Endothelial cell of umbilical vein (primary cell): ENCODE data around the gene LPP. TPM values are rescaled to one million over a fixed set of nuclear protein-coding genes. Genes with fewer than 3 reads are reported as not detected.

ENCODE experiments used
- BruUV-seq: library from RNA; stranded (reverse); fragments of 400-500 nt; replicated peaks from 2 replicates; lab custom pipeline; 2021; lab: Mats Ljungman, UMichigan
- CTCF ChIA-PET: fragments of 300-600, 350-600 bp; sonication (Branson Sonifier 250); formaldehyde crosslinking; loops from one replicate; lab custom pipeline; 2021; ENCODE audit warnings: antibody characterized with exemption, inconsistent platforms; lab: Charles Lee
- POLR2A ChIA-PET: fragments of 300-600, 350-600 bp; sonication (Branson Sonifier 250); formaldehyde crosslinking; loops from one replicate; lab custom pipeline; 2021; ENCODE audit warnings: antibody characterized with exemption, inconsistent platforms; lab: Charles Lee
- DNase-seq: peaks from one replicate; pipeline ENCODE4 v3.0.0-alpha.2; 2011; ENCODE audit warnings: low read depth, low spot score
- FAIRE-seq: peaks from 2 replicates; lab custom pipeline; 2011; peaks lifted over from hg19 to GRCh38; lab: Jason Lieb, UNC
- H2AFZ ChIP-seq: 2 replicates; pipeline ENCODE4 v1.6.0; 2012; ENCODE audit warnings: low read depth, low read length, control low read depth, inconsistent platforms
- H3K27ac ChIP-seq: 2 replicates; pipeline ENCODE4 v1.5.1; 2011; ENCODE audit warnings: low read depth, mild to moderate bottlenecking, control low read depth, low read length, moderate library complexity; ENCODE audit not compliant: insufficient read depth
- H3K27me3 ChIP-seq, 2 experiments: 2 replicates each; pipeline versions ENCODE4 v1.6.0 to v1.6.1; 2011; ENCODE audit warnings: low read length in 2 of 2, mixed read lengths in 1 of 2; ENCODE audit not compliant: control insufficient read depth in 2 of 2, insufficient read depth in 2 of 2
- H3K36me3 ChIP-seq, 2 experiments: 2 replicates in 1 of 2; 3 replicates in 1 of 2; pipeline ENCODE4 v1.5.1; 2011; ENCODE audit warnings: low read length in 2 of 2, mild to moderate bottlenecking in 1 of 2, moderate library complexity in 1 of 2; ENCODE audit not compliant: control insufficient read depth in 2 of 2, insufficient read depth in 2 of 2; ENCODE audit errors: extremely low read depth in 1 of 2
- H3K4me1 ChIP-seq: 3 replicates; pipeline ENCODE4 v1.5.1; 2011; ENCODE audit warnings: mild to moderate bottlenecking, low read length; ENCODE audit not compliant: control insufficient read depth, insufficient read depth; ENCODE audit errors: extremely low read depth
- H3K4me2 ChIP-seq: 2 replicates; pipeline ENCODE4 v1.6.1; 2011; ENCODE audit warnings: low read length, control low read depth, mixed read lengths; ENCODE audit not compliant: insufficient read depth
- H3K4me3 ChIP-seq, 3 experiments: fragments of 200-600 bp in 1 of 3; sonication (generic), shearing (Covaris generic) in 1 of 3; replicated peaks in 1 of 3; 2 replicates each; pipeline ENCODE4 v1.5.1; 2011 to 2016; ENCODE audit warnings: control low read depth in 3 of 3, low read length in 3 of 3, mild to moderate bottlenecking in 2 of 3, inconsistent platforms in 1 of 3, low read depth in 1 of 3, moderate library complexity in 1 of 3; ENCODE audit not compliant: insufficient read depth in 1 of 3
- H3K79me2 ChIP-seq: 2 replicates; pipeline ENCODE4 v1.6.0; 2012; ENCODE audit warnings: low read length, inconsistent platforms; ENCODE audit not compliant: control insufficient read depth, insufficient read depth
- H3K9ac ChIP-seq: replicated peaks from 2 replicates; pipeline ENCODE3; 2011; ENCODE audit warnings: low read length, control low read depth; ENCODE audit not compliant: insufficient read depth; ENCODE audit errors: extremely low read depth
- H3K9me1 ChIP-seq: replicated peaks from 3 replicates; pipeline ENCODE4 v1.6.0; 2011; ENCODE audit warnings: mild to moderate bottlenecking, low read length; ENCODE audit not compliant: control insufficient read depth, insufficient read depth; ENCODE audit errors: extremely low read depth
- H3K9me3 ChIP-seq: replicated peaks from 2 replicates; pipeline ENCODE4 v1.5.1; 2012; ENCODE audit warnings: low read length, inconsistent platforms; ENCODE audit not compliant: control insufficient read depth, insufficient read depth
- H4K20me1 ChIP-seq: replicated peaks from 2 replicates; pipeline ENCODE3; 2011; ENCODE audit warnings: mild to moderate bottlenecking, low read length; ENCODE audit not compliant: control insufficient read depth, insufficient read depth; ENCODE audit errors: extremely low read depth
- EZH2 ChIP-seq: IDR thresholded peaks from 2 replicates; pipeline ENCODE4 v1.6.1; 2012; ENCODE audit warnings: borderline replicate concordance, low read depth, mild to moderate bottlenecking, moderate library complexity, low read length, inconsistent platforms; ENCODE audit not compliant: severe bottlenecking
- FOS ChIP-seq: IDR thresholded peaks from 2 replicates; pipeline ENCODE4 v1.6.1; 2011; ENCODE audit warnings: mild to moderate bottlenecking, low read length, moderate library complexity, borderline replicate concordance; ENCODE audit not compliant: insufficient read depth
- GATA2 ChIP-seq: IDR thresholded peaks from 2 replicates; pipeline ENCODE4 v1.7.0; 2011; ENCODE audit warnings: low read depth, mild to moderate bottlenecking, moderate library complexity, mixed read lengths, low read length; ENCODE audit not compliant: insufficient read length, insufficient read depth
- JUN ChIP-seq: IDR thresholded peaks from 2 replicates; pipeline ENCODE4 v1.6.1; 2011; ENCODE audit warnings: borderline replicate concordance, low read depth; ENCODE audit not compliant: insufficient read length, insufficient read depth
- MAX ChIP-seq: IDR thresholded peaks from 2 replicates; pipeline ENCODE4 v1.6.1; 2011; ENCODE audit not compliant: insufficient read depth, insufficient read length
- MYC ChIP-seq: IDR thresholded peaks from one replicate; pipeline ENCODE4 v1.6.1; 2011; ENCODE audit warnings: mild to moderate bottlenecking, low read depth, low read length
- POLR2A ChIP-seq: IDR thresholded peaks from 2 replicates; pipeline ENCODE4 v1.6.1; 2012; ENCODE audit warnings: low read depth, mild to moderate bottlenecking, control low read depth, low read length
- POLR2AphosphoS5 ChIP-seq: IDR thresholded peaks from 2 replicates; pipeline ENCODE4 v1.6.1; 2012; ENCODE audit warnings: low read depth, mild to moderate bottlenecking, control low read depth, low read length, moderate library complexity; ENCODE audit not compliant: insufficient read depth
- dilution Hi-C: fragments of 300-500 bp; cut with MboI; formaldehyde crosslinking; loops from one replicate; pipeline ENCODE4 v1.15.0; 2019; ENCODE audit warnings: low sequenced_read_pairs; ENCODE audit not compliant: extremely low pct_ligation_motif_present
- intact Hi-C: fragments of 100-400 bp; cut with micrococcal nuclease; formaldehyde crosslinking; loops from one replicate; pipeline ENCODE4 v1.10.0; 2022
- polyA plus RNA-seq, 4 experiments: library from polyadenylated mRNA; depleted of rRNA in 3 of 4; stranded (reverse) in 3 of 4; unstranded in 1 of 4; fragments of >200 nt; gene quantifications; 2 replicates each; pipeline versions ENCODE4 v1.2.1 to v1.2.3, GENCODE V29; 2011 to 2012; ENCODE audit warnings: missing spikeins in 1 of 4
- total RNA-seq: library from RNA; stranded (reverse); gene quantifications from 2 replicates; pipeline ENCODE4 v1.2.3, GENCODE V29; 2021
- TF ChIP-seq, protein P1 (sequence below), 2 donors: IDR thresholded peaks; 1 replicate in 1 of 2; 2 replicates in 1 of 2; pipeline ENCODE4 v1.5.1; 2011; ENCODE audit warnings: low read length in 2 of 2, mild to moderate bottlenecking in 2 of 2, moderate library complexity in 2 of 2, control low read depth in 1 of 2, inconsistent platforms in 1 of 2, low read depth in 1 of 2; ENCODE audit not compliant: insufficient read depth in 1 of 2; ENCODE audit errors: extremely low read depth in 1 of 2

Gene LPP
- total and polyA plus RNA-seq, 2 donors (not counting 3 experiments of a cell fraction or from before 2014, with no cell fraction given): 16.9 to 153 TPM

- Histone ChIP-seq H3K4me3 (no peak overlapping the region), H2AFZ (no peak overlapping the region), H3K9me1 (no peaks in the 10 kb centered on the region), H3K79me2 (no peaks in the 10 kb centered on the region), H3K9me3 (no peaks in the 10 kb centered on the region), H4K20me1 (no peaks in the 10 kb centered on the region), H3K9ac (no peak overlapping the region), H3K4me2 (no peak overlapping the region), H3K36me3 (no peaks in the 10 kb centered on the region), H3K4me1 (peaks cover 10% of the 10 kb centered on the region), H3K27me3 (no peaks in the 10 kb centered on the region), H3K27ac (no peak overlapping the region)
- intact Hi-C loops (no loop called here), dilution Hi-C loops (no loop called here)
- BruUV-seq: no TSS peak
- no peak for TF ChIP-seq MAX
- TF ChIP-seq JUN: no peak
- no peak for TF ChIP-seq GATA2
- TF ChIP-seq, protein P1, sequence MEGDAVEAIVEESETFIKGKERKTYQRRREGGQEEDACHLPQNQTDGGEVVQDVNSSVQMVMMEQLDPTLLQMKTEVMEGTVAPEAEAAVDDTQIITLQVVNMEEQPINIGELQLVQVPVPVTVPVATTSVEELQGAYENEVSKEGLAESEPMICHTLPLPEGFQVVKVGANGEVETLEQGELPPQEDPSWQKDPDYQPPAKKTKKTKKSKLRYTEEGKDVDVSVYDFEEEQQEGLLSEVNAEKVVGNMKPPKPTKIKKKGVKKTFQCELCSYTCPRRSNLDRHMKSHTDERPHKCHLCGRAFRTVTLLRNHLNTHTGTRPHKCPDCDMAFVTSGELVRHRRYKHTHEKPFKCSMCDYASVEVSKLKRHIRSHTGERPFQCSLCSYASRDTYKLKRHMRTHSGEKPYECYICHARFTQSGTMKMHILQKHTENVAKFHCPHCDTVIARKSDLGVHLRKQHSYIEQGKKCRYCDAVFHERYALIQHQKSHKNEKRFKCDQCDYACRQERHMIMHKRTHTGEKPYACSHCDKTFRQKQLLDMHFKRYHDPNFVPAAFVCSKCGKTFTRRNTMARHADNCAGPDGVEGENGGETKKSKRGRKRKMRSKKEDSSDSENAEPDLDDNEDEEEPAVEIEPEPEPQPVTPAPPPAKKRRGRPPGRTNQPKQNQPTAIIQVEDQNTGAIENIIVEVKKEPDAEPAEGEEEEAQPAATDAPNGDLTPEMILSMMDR (IDR thresholded peaks at IDR 0.05; ENCODE audit: extremely low read depth in 1 of 2, insufficient read depth in 1 of 2, low read depth in 1 of 2, low read length in 2 of 2): no peak
- no peak for TF ChIP-seq POLR2AphosphoS5
- no peak for TF ChIP-seq POLR2A
- no peak for TF ChIP-seq EZH2
- TF ChIP-seq MYC: no peak
- TF ChIP-seq FOS: no peak
- no peak for FAIRE-seq
- ChIA-PET CTCF (interaction anchor here (1.0 kb wide), 1 partner anchor 9 kb away, joined by 5 read pairs; no protein-coding TSS in a partner anchor), POLR2A (no interaction called here)
- no peak for DNase-seq
Observed at GRCh38 chr3:188780193-188781147, 626.5 kb downstream of the LPP start.
